ENCODE data around the gene DNAAF1. TPM values are rescaled to one million over a fixed set of nuclear protein-coding genes. Genes with fewer than 3 reads are reported as not detected.

Gene DNAAF1
- total RNA-seq, 1 experiment from 2014 or later, result not detected

GRCh38 chr16:84205976-84206691 is 61.0 kb downstream of the DNAAF1 start:
- H3K9me3 ChIP-seq (ENCODE audit: control insufficient read depth, insufficient read depth, low read depth, low read length), result no peaks in the 10 kb centered on the region
- no peaks in the 10 kb centered on the region for H3K4me1 ChIP-seq (ENCODE audit: control insufficient read depth, insufficient read depth, low read length)
- in situ Hi-C loops (cut with HindIII; ENCODE audit: low pct_unique_long_range_greater_than_20kb, low sequenced_read_pairs), result no loop called here
- ChIA-PET CTCF (no interaction called here), POLR2A (no interaction called here)
- ATAC-seq (no peak), DNase-seq (ENCODE audit: low read depth, low spot score) (no peak)
- no TSS peak for BruUV-seq (replicated peaks)
- TF ChIP-seq SIN3A (IDR thresholded peaks at IDR 0.05; ENCODE audit: borderline replicate concordance, insufficient read depth, low read depth, low read length) (no peak), TCF7L2 (IDR thresholded peaks at IDR 0.05; ENCODE audit: low read depth, low read length) (no peak), REST (IDR thresholded peaks at IDR 0.05; ENCODE audit: insufficient read depth in 1 of 2, low read depth in 2 of 2, low read length in 1 of 2) (no peak), POLR2AphosphoS5 (IDR thresholded peaks at IDR 0.05; ENCODE audit: low read depth, low read length) (no peak)
- TF ChIP-seq, protein P1, sequence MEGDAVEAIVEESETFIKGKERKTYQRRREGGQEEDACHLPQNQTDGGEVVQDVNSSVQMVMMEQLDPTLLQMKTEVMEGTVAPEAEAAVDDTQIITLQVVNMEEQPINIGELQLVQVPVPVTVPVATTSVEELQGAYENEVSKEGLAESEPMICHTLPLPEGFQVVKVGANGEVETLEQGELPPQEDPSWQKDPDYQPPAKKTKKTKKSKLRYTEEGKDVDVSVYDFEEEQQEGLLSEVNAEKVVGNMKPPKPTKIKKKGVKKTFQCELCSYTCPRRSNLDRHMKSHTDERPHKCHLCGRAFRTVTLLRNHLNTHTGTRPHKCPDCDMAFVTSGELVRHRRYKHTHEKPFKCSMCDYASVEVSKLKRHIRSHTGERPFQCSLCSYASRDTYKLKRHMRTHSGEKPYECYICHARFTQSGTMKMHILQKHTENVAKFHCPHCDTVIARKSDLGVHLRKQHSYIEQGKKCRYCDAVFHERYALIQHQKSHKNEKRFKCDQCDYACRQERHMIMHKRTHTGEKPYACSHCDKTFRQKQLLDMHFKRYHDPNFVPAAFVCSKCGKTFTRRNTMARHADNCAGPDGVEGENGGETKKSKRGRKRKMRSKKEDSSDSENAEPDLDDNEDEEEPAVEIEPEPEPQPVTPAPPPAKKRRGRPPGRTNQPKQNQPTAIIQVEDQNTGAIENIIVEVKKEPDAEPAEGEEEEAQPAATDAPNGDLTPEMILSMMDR (IDR thresholded peaks at IDR 0.05), result no peak
- no peaks in the 10 kb centered on the region for H3K27me3 ChIP-seq (ENCODE audit: control insufficient read depth, insufficient read depth, low read length)
- H3K4me3 ChIP-seq (ENCODE audit: low read depth in 2 of 2, low read length in 2 of 2), result no peak overlapping the region
- H3K27ac ChIP-seq (ENCODE audit: low read length), result no peak overlapping the region
- intact Hi-C loops (cut with micrococcal nuclease; ENCODE audit: unreplicated experiment), result no loop called here
- H3K36me3 ChIP-seq (ENCODE audit: control insufficient read depth, insufficient read depth, low read length), result no peaks in the 10 kb centered on the region

GRCh38 chr16:84207251-84207650 is 62.1 kb downstream of the DNAAF1 start:
- ChIA-PET POLR2A (no interaction called here), CTCF (no interaction called here)
- H3K27me3 ChIP-seq (ENCODE audit: control insufficient read depth, insufficient read depth, low read length), result no peaks in the 10 kb centered on the region
- intact Hi-C loops (cut with micrococcal nuclease; ENCODE audit: unreplicated experiment) (no loop called here), in situ Hi-C loops (cut with HindIII; ENCODE audit: low pct_unique_long_range_greater_than_20kb, low sequenced_read_pairs) (no loop called here)
- H3K4me3 ChIP-seq (ENCODE audit: low read depth in 2 of 2, low read length in 2 of 2), result no peak overlapping the region
- no peaks in the 10 kb centered on the region for H3K9me3 ChIP-seq (ENCODE audit: control insufficient read depth, insufficient read depth, low read depth, low read length)
- DNase-seq (ENCODE audit: low read depth, low spot score) (no peak), ATAC-seq (no peak)
- H3K27ac ChIP-seq (ENCODE audit: low read length), result no peak overlapping the region
- no peaks in the 10 kb centered on the region for H3K36me3 ChIP-seq (ENCODE audit: control insufficient read depth, insufficient read depth, low read length)
- TF ChIP-seq POLR2AphosphoS5 (IDR thresholded peaks at IDR 0.05; ENCODE audit: low read depth, low read length), result no peak
- no peak for TF ChIP-seq REST (IDR thresholded peaks at IDR 0.05; ENCODE audit: insufficient read depth in 1 of 2, low read depth in 2 of 2, low read length in 1 of 2)
- TF ChIP-seq, protein P1 (IDR thresholded peaks at IDR 0.05), result no peak
- no peak for TF ChIP-seq TCF7L2 (IDR thresholded peaks at IDR 0.05; ENCODE audit: low read depth, low read length)
- H3K4me1 ChIP-seq (ENCODE audit: control insufficient read depth, insufficient read depth, low read length), result no peaks in the 10 kb centered on the region
- BruUV-seq (replicated peaks), result no TSS peak
